ENCODE data around the gene SNX25. TPM values are rescaled to one million over a fixed set of nuclear protein-coding genes. Genes with fewer than 3 reads are reported as not detected.
A peak's percentile ranks its signal among the peaks of the same experiment; 100 is the strongest.

Gene SNX25
- total and polyA plus RNA-seq, 10 of the 15 experiments (the other 5 are each of a cell fraction or from before 2014, with no cell fraction given), result 11.2 to 117 (median 62.8) TPM

DNA sequence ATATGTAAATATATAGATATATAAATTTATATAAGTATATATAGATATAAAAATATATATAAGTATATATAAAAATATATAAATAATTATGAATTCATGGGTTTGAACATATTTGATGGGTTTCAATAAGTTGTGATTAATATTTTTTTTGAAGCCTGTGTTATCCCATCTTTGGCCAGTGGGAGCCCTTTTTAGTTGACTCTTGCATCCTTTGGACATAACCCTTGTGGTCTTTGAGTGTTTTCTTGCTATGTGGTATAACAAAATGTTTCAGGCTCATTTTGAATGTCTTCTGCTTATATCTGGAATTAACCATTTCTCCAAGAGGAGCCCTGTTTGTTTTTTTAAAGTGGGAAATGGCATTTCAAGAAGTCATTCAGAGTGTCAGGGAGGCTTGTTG, 15.2 kb downstream of the SNX25 start:
- ChIA-PET SMC1A (ENCODE audit: uncharacterized antibody, unreplicated experiment) (no interaction called here), RAD21 (ENCODE audit: unreplicated experiment) (no interaction called here), CTCF (no interaction called here), POLR2A (no interaction called here)
- Histone ChIP-seq H3K79me2 (ENCODE audit: control insufficient read depth, insufficient read depth, low read length) (peaks cover 91% of the 10 kb centered on the region), H4K20me1 (ENCODE audit: control insufficient read depth, insufficient read depth) (peaks cover 30% of the 10 kb centered on the region), H3K4me1 (ENCODE audit: control insufficient read depth, insufficient read depth, low read length) (peaks cover 4% of the 10 kb centered on the region; the same call in 1 of the 2 replicates), H2AFZ (ENCODE audit: control insufficient read depth, low read depth, low read length) (no peak overlapping the region), H3K9ac (ENCODE audit: control insufficient read depth, insufficient read depth, low read length) (no peak overlapping the region), H3K27ac (ENCODE audit: control insufficient read depth, insufficient read depth) (no peak overlapping the region), H3K27me3 (replicated peaks in 1 of 2; ENCODE audit: control insufficient read depth in 2 of 2, insufficient read depth in 2 of 2, low read length in 1 of 2) (no peaks in the 10 kb centered on the region), H3K9me3 (replicated peaks; ENCODE audit: control insufficient read depth, insufficient read depth, low read length) (no peaks in the 10 kb centered on the region; the same call in 2 of the 3 replicates), H3K4me3 (no peak overlapping the region), H3K36me3 (ENCODE audit: control insufficient read depth in 2 of 2, insufficient read depth in 2 of 2, low read length in 1 of 2) (peaks cover 2 to 8% of the 10 kb centered on the region in 2 experiments; a peak in 3 of 4 replicates), H3K4me2 (ENCODE audit: control insufficient read depth, insufficient read depth) (no peak overlapping the region)
- TF ChIP-seq, protein P1, sequence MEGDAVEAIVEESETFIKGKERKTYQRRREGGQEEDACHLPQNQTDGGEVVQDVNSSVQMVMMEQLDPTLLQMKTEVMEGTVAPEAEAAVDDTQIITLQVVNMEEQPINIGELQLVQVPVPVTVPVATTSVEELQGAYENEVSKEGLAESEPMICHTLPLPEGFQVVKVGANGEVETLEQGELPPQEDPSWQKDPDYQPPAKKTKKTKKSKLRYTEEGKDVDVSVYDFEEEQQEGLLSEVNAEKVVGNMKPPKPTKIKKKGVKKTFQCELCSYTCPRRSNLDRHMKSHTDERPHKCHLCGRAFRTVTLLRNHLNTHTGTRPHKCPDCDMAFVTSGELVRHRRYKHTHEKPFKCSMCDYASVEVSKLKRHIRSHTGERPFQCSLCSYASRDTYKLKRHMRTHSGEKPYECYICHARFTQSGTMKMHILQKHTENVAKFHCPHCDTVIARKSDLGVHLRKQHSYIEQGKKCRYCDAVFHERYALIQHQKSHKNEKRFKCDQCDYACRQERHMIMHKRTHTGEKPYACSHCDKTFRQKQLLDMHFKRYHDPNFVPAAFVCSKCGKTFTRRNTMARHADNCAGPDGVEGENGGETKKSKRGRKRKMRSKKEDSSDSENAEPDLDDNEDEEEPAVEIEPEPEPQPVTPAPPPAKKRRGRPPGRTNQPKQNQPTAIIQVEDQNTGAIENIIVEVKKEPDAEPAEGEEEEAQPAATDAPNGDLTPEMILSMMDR (IDR thresholded peaks at IDR 0.05 in 2 of 3, conservative IDR thresholded peaks at IDR 0.05 in 1 of 3; ENCODE audit: control insufficient read depth in 2 of 3, extremely low read depth in 1 of 3, insufficient read depth in 1 of 3, low read depth in 3 of 3, low read length in 3 of 3), result peak in 2 of 3 experiments; percentile 11 to 13; a peak in 2 of 6 replicates
- no peak for TF ChIP-seq GABPA (IDR thresholded peaks at IDR 0.05; ENCODE audit: low read depth)
- no TSS peak for BruUV-seq (replicated peaks)
- ATAC-seq (peak; percentile 36; the same call in 1 of the 3 replicates), FAIRE-seq (no peak), DNase-seq (ENCODE audit: low read depth, low spot score) (no peak)
- intact Hi-C loops (cut with micrococcal nuclease; ENCODE audit: unreplicated experiment) (no loop called here), in situ Hi-C loops (cut with MboI) (no loop called here)

DNA sequence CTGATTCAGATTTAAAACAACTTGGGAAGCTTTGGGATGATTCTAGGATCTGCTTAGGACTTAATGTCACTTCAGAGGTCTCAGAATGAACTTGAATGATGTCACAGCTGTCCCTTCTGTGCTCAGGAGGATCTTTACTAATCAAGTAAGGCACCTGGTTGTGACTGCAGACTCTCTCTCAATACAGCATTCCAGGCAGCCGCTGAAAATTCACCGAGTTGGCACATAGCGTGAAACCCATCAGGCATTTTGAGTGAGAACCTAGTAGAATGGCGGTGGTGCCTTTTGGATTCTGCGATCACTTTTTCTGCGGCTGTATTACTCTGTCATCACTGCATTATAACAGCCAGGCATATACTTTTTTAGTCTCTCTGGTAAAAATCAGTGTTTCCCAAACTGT, 16.5 kb downstream of the SNX25 start:
- Histone ChIP-seq H3K27me3 (replicated peaks in 1 of 2; ENCODE audit: control insufficient read depth in 2 of 2, insufficient read depth in 2 of 2, low read length in 1 of 2) (no peaks in the 10 kb centered on the region), H3K4me2 (ENCODE audit: control insufficient read depth, insufficient read depth) (no peak overlapping the region), H3K36me3 (ENCODE audit: control insufficient read depth in 2 of 2, insufficient read depth in 2 of 2, low read length in 1 of 2) (peaks cover 2 to 8% of the 10 kb centered on the region in 2 experiments; a peak in 3 of 4 replicates), H3K9me3 (replicated peaks; ENCODE audit: control insufficient read depth, insufficient read depth, low read length) (no peaks in the 10 kb centered on the region; the same call in 2 of the 3 replicates), H3K4me1 (ENCODE audit: control insufficient read depth, insufficient read depth, low read length) (peaks cover 4% of the 10 kb centered on the region; the same call in 1 of the 2 replicates), H4K20me1 (ENCODE audit: control insufficient read depth, insufficient read depth) (peaks cover 30% of the 10 kb centered on the region), H2AFZ (ENCODE audit: control insufficient read depth, low read depth, low read length) (no peak overlapping the region), H3K79me2 (ENCODE audit: control insufficient read depth, insufficient read depth, low read length) (peaks cover 87% of the 10 kb centered on the region), H3K27ac (ENCODE audit: control insufficient read depth, insufficient read depth) (no peak overlapping the region), H3K4me3 (no peak overlapping the region), H3K9ac (ENCODE audit: control insufficient read depth, insufficient read depth, low read length) (no peak overlapping the region)
- WGBS (ENCODE audit: insufficient coverage, insufficient replicate concordance, low lambda C conversion rate, missing lambda C conversion rate), result 97% methylated on average over 6 of the region's 6 CpGs
- ChIA-PET CTCF (interaction anchor here (1.3 to 2.0 kb wide), 4 partner anchors 12 to 42 kb away, joined by 4 to 7 read pairs (median 5); no protein-coding TSS in a partner anchor), SMC1A (ENCODE audit: uncharacterized antibody, unreplicated experiment) (interaction anchor here (1.2 to 1.4 kb wide), 2 partner anchors 28 to 80 kb away, joined by 3 to 4 read pairs; no protein-coding TSS in a partner anchor), RAD21 (ENCODE audit: unreplicated experiment) (interaction anchor here (1.0 to 1.3 kb wide), 2 partner anchors 37 to 42 kb away, joined by 3 to 4 read pairs; no protein-coding TSS in a partner anchor), POLR2A (no interaction called here)
- DNase-seq (ENCODE audit: low read depth, low spot score) (no peak), ATAC-seq (no peak), FAIRE-seq (no peak)
- in situ Hi-C loops (cut with MboI) (no loop called here), intact Hi-C loops (cut with micrococcal nuclease; ENCODE audit: unreplicated experiment) (no loop called here)
- BruUV-seq (replicated peaks), result no TSS peak
- TF ChIP-seq NR2C1 (IDR thresholded peaks at IDR 0.05), result no peak
- TF ChIP-seq, protein P2, sequence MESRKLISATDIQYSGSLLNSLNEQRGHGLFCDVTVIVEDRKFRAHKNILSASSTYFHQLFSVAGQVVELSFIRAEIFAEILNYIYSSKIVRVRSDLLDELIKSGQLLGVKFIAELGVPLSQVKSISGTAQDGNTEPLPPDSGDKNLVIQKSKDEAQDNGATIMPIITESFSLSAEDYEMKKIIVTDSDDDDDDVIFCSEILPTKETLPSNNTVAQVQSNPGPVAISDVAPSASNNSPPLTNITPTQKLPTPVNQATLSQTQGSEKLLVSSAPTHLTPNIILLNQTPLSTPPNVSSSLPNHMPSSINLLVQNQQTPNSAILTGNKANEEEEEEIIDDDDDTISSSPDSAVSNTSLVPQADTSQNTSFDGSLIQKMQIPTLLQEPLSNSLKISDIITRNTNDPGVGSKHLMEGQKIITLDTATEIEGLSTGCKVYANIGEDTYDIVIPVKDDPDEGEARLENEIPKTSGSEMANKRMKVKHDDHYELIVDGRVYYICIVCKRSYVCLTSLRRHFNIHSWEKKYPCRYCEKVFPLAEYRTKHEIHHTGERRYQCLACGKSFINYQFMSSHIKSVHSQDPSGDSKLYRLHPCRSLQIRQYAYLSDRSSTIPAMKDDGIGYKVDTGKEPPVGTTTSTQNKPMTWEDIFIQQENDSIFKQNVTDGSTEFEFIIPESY (IDR thresholded peaks at IDR 0.05), result no peak
- TF ChIP-seq ZNF274 (IDR thresholded peaks at IDR 0.05; ENCODE audit: insufficient read depth, insufficient read length), result no peak
- TF ChIP-seq ETV6 (conservative IDR thresholded peaks at IDR 0.05 in 1 of 2, IDR thresholded peaks at IDR 0.05 in 1 of 2; ENCODE audit: borderline replicate concordance in 1 of 2, low read depth in 1 of 2), result no peak
- no peak for TF ChIP-seq HDAC6 (IDR thresholded peaks at IDR 0.05; ENCODE audit: unreplicated experiment)
- no peak for TF ChIP-seq EZH2 (IDR thresholded peaks at IDR 0.05; ENCODE audit: borderline replicate concordance, control insufficient read depth, low read depth, low read length)
- TF ChIP-seq HDAC2 (IDR thresholded peaks at IDR 0.05), result no peak
- no peak for TF ChIP-seq FOXM1 (IDR thresholded peaks at IDR 0.05; ENCODE audit: low read depth, low read length)
- TF ChIP-seq ZZZ3 (IDR thresholded peaks at IDR 0.05; ENCODE audit: control insufficient read depth, insufficient read length, low read depth), result no peak
- no peak for TF ChIP-seq HCFC1 (IDR thresholded peaks at IDR 0.05; ENCODE audit: low read length)
- no peak for TF ChIP-seq CHD2 (IDR thresholded peaks at IDR 0.05; ENCODE audit: borderline replicate concordance, low read depth, low read length)
- no peak for TF ChIP-seq CHD4 (IDR thresholded peaks at IDR 0.05)
- TF ChIP-seq CEBPB (IDR thresholded peaks at IDR 0.05; ENCODE audit: borderline replicate concordance in 1 of 2, low read depth in 2 of 2, low read length in 2 of 2), result no peak
